Fibroblast of lung (primary cell): ENCODE data around the gene GABRB3.

ENCODE experiments used
- CTCF ChIP-seq, 2 donors: IDR thresholded peaks in 1 of 2; conservative IDR thresholded peaks in 1 of 2; 1 replicate in 1 of 2; 2 replicates in 1 of 2; pipeline ENCODE4 v1.5.1; 2011 to 2012; ENCODE audit warnings: low read length in 2 of 2, control low read depth in 1 of 2, inconsistent platforms in 1 of 2, low read depth in 1 of 2, mild to moderate bottlenecking in 1 of 2
- EZH2 ChIP-seq: IDR thresholded peaks from 2 replicates; pipeline ENCODE4 v1.5.1; 2012; ENCODE audit warnings: low read length, control low read depth, mild to moderate bottlenecking; ENCODE audit errors: missing control alignments

- TF ChIP-seq CTCF (conservative IDR thresholded peaks at IDR 0.05 in 1 of 2, IDR thresholded peaks at IDR 0.05 in 1 of 2; ENCODE audit: low read depth in 1 of 2, low read length in 2 of 2) (no peak), EZH2 (no peak)
Measured at GRCh38 chr15:26635105-26635504, 137.8 kb downstream of the GABRB3 start.
